GM12872 (cell line): ENCODE data around the gene ZSWIM9.

Source experiments
- CTCF ChIP-seq: IDR thresholded peaks from 3 replicates; pipeline ENCODE4 v1.5.1; 2011; ENCODE audit warnings: low read depth, mild to moderate bottlenecking, low read length, moderate library complexity; ENCODE audit not compliant: insufficient read depth

The ZSWIM9 gene

GRCh38 chr19:48218997-48219396 lies 48.5 kb downstream of the ZSWIM9 start:
- no peak for TF ChIP-seq CTCF

- TF ChIP-seq CTCF, result no peak
Observed at GRCh38 chr19:48221628-48222027, 51.1 kb downstream of the ZSWIM9 start.

GRCh38 chr19:48230555-48231129 lies 60.2 kb downstream of the ZSWIM9 start:
- no peak for TF ChIP-seq CTCF

GRCh38 chr19:48237057-48237456 lies 66.6 kb downstream of the ZSWIM9 start:
- no peak for TF ChIP-seq CTCF

GRCh38 chr19:48239120-48239519 lies 68.6 kb downstream of the ZSWIM9 start:
- no peak for TF ChIP-seq CTCF

GRCh38 chr19:48239582-48240141 lies 69.2 kb downstream of the ZSWIM9 start:
- TF ChIP-seq CTCF, result no peak

- no peak for TF ChIP-seq CTCF
Observed at GRCh38 chr19:48244281-48244680, 73.8 kb downstream of the ZSWIM9 start.
